Measurements from ENCODE around the gene ANKRD31.

- TF ChIP-seq, protein P1, sequence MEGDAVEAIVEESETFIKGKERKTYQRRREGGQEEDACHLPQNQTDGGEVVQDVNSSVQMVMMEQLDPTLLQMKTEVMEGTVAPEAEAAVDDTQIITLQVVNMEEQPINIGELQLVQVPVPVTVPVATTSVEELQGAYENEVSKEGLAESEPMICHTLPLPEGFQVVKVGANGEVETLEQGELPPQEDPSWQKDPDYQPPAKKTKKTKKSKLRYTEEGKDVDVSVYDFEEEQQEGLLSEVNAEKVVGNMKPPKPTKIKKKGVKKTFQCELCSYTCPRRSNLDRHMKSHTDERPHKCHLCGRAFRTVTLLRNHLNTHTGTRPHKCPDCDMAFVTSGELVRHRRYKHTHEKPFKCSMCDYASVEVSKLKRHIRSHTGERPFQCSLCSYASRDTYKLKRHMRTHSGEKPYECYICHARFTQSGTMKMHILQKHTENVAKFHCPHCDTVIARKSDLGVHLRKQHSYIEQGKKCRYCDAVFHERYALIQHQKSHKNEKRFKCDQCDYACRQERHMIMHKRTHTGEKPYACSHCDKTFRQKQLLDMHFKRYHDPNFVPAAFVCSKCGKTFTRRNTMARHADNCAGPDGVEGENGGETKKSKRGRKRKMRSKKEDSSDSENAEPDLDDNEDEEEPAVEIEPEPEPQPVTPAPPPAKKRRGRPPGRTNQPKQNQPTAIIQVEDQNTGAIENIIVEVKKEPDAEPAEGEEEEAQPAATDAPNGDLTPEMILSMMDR (IDR thresholded peaks at IDR 0.05) = no peak
- TF ChIP-seq GABPB1 (CRISPR knock-in tag; IDR thresholded peaks at IDR 0.05) (no peak), JUN (CRISPR knock-in tag; IDR thresholded peaks at IDR 0.05) (no peak), RELA (CRISPR knock-in tag; IDR thresholded peaks at IDR 0.05; ENCODE audit: borderline replicate concordance) (no peak), E2F5 (CRISPR knock-in tag; IDR thresholded peaks at IDR 0.05) (no peak), ZNF138 (CRISPR knock-in tag; conservative IDR thresholded peaks at IDR 0.05) (no peak), CREB1 (CRISPR knock-in tag; IDR thresholded peaks at IDR 0.05) (no peak), JAZF1 (CRISPR knock-in tag; IDR thresholded peaks at IDR 0.05) (no peak), TEAD4 (CRISPR knock-in tag; IDR thresholded peaks at IDR 0.05) (no peak), NFATC4 (CRISPR knock-in tag; IDR thresholded peaks at IDR 0.05) (no peak), PRRX2 (CRISPR knock-in tag; IDR thresholded peaks at IDR 0.05) (no peak), MYBL2 (CRISPR knock-in tag; IDR thresholded peaks at IDR 0.05) (no peak), ZBTB21 (CRISPR knock-in tag; IDR thresholded peaks at IDR 0.05; ENCODE audit: borderline replicate concordance) (no peak)
- TF ChIP-seq, protein P2, sequence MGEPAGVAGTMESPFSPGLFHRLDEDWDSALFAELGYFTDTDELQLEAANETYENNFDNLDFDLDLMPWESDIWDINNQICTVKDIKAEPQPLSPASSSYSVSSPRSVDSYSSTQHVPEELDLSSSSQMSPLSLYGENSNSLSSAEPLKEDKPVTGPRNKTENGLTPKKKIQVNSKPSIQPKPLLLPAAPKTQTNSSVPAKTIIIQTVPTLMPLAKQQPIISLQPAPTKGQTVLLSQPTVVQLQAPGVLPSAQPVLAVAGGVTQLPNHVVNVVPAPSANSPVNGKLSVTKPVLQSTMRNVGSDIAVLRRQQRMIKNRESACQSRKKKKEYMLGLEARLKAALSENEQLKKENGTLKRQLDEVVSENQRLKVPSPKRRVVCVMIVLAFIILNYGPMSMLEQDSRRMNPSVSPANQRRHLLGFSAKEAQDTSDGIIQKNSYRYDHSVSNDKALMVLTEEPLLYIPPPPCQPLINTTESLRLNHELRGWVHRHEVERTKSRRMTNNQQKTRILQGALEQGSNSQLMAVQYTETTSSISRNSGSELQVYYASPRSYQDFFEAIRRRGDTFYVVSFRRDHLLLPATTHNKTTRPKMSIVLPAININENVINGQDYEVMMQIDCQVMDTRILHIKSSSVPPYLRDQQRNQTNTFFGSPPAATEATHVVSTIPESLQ (CRISPR knock-in tag; IDR thresholded peaks at IDR 0.05) = no peak
Observed at GRCh38 chr5:75282581-75282980, 45.9 kb upstream of the ANKRD31 start.

Measured in WTC11 (cell line).